ENCODE data around the gene NEK7. TPM values are rescaled to one million over a fixed set of nuclear protein-coding genes. Genes with fewer than 3 reads are reported as not detected.
"Not testable (repeated sequence)": the region's sequence is repeated elsewhere in the genome, so short reads cannot be mapped to it uniquely, and the experiment has no call there.

NEK7 gene
- total RNA-seq, 1 donor from 2014 or later, result 119 TPM

DNA sequence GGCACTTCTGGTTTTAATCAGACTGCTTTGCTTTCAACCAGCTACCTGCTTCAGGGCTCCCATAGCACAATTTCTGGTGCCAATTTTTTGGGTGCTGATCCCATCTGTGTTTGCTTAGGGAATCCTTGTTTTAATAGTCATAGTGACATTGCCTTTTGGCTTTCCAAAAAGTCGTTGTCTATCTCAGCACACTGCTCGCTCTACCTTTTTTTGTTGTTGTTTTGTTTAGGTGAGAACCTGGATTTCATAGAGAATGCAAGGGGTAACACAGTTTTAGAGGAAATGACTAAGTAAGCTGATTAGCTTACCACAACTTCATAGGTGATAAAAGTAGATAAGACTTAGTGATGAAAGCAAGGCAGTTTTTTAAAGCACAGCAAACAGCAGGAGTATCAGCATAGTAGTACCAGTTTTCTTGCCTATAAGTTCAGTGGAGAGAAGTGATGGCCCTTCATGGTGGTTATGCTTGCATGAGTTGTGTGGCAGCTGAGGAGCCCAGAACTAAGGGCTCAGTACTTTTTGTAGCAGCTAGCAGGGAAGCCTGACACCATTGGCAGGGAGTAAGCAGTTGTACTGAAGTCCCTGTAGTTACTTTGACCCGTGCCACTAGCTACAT is 31.3 kb downstream of the NEK7 start:
- DNase-seq (ENCODE audit: low spot score) (no peak), ATAC-seq (no peak)
- intact Hi-C loops (cut with DNase I), result no loop called here

DNA sequence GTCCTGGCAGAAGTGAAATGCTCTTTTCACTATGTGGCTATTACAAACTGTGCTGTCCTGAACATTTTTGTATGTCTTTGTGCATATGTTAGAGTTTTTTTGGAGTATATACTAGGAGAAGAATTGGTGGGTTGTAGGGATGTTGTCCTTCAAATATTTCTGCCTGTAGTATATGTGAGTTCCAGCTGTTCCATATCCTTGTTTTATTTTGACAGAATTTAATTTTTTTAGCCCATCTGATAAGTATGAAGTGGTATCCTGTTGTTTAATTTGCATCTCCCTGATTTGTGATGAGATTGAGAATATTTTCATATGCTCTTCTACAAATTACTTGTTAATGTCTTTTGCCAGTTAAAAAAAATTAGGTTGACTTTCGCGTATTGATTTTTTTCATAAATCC is 34.3 kb downstream of the NEK7 start:
- no peak for DNase-seq (ENCODE audit: low spot score)
- intact Hi-C loops (cut with DNase I), result no loop called here
- no peak for ATAC-seq

DNA sequence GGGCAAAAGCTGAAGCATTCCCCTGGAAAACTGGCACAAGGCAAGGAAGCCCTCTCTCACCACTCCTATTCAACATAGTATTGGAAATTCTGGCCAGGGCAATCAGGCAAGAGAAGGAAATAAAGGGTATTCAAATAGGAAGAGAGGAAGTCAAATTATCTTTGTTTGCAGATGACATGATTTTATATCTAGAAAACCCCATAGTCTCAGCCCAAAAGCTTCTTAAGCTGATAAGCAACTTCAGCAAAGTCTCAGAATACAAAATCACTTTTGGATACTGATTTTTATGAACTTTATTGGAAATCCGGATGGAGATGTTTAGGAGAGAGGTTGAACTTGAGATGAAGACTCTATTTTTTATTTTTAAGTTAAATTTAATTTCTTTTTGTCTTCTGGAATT is 37.1 kb downstream of the NEK7 start:
- ATAC-seq; DNase-seq (ENCODE audit: low spot score); intact Hi-C loops (cut with DNase I): not testable (repeated sequence)

DNA sequence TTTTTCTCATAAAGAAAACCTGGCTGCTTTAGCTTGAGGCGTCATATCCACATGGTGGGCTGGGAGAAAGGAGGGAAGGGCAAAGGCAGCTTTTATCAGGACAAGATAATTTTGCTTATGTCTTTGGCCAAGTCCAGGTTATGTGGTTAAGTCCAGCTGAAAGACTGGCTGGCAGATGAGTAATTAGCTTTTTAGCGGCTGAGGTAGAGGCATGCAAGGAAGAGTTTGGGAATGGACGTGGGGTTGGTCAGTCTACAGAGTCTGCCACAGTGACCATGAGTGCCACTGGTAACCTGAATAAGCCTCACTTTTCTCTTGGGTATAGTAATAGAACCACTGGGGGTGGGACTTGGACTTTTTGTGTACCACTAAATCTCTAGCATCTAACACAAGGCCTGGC is 39.8 kb downstream of the NEK7 start:
- DNase-seq (ENCODE audit: low spot score) (no peak), ATAC-seq (no peak)
- intact Hi-C loops (cut with DNase I), result no loop called here

DNA sequence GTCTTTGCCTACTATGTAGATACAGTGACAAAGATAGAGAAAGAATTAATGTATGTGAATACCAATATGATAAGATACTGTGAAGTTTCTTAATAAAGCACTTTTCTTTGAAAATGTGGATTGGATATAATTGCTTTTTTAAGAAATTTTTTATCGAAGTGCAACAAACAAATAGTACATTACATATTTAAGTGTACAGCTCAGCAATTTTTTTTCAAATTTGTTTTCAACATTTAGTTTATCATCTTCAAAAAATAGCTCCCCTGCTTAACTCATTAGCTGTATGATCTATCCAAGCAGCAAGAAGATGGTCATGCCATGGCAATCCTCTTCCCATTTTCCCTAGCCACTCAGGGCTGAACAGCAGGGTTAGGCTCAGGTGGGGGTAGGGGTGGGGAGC is 40.5 kb downstream of the NEK7 start:
- no peak for ATAC-seq
- DNase-seq (ENCODE audit: low spot score), result no peak
- intact Hi-C loops (cut with DNase I), result no loop called here

- intact Hi-C loops (cut with DNase I), result no loop called here
- ATAC-seq (no peak), DNase-seq (ENCODE audit: low spot score) (no peak)
Measured at GRCh38 chr1:198199105-198199504, 42.3 kb downstream of the NEK7 start.

GRCh38 chr1:198201956-198202784 is 45.4 kb downstream of the NEK7 start:
- no peak for ATAC-seq
- DNase-seq (ENCODE audit: low spot score), result no peak
- intact Hi-C loops (cut with DNase I), result no loop called here

- ATAC-seq, result no peak
- no peak for DNase-seq (ENCODE audit: low spot score)
- intact Hi-C loops (cut with DNase I), result no loop called here
Measured at GRCh38 chr1:198203434-198203833, 46.6 kb downstream of the NEK7 start.

- intact Hi-C loops (cut with DNase I), result no loop called here
- ATAC-seq (no peak), DNase-seq (ENCODE audit: low spot score) (no peak)
Measured at GRCh38 chr1:198205016-198205684, 48.4 kb downstream of the NEK7 start.

DNA sequence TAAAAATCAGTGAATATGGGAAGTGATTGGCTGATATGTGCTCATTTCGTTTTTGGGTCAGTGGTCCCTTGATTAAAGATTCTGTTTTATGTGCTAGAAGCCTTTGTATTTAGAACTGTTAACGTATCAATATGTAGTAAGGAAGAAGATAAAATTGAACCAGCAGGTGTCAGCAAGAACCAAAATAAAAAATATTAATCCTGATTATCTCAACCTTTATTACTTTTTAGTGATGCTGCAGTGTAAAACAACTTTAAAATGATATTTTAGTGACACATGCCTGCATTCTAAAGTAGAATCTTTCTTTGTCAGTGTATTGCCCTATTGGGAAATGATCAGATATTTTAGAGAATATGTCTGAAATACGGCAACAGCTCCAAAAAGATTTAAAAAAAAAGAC is 49.5 kb downstream of the NEK7 start:
- intact Hi-C loops (cut with DNase I), result no loop called here
- ATAC-seq (no peak), DNase-seq (ENCODE audit: low spot score) (no peak)

DNA sequence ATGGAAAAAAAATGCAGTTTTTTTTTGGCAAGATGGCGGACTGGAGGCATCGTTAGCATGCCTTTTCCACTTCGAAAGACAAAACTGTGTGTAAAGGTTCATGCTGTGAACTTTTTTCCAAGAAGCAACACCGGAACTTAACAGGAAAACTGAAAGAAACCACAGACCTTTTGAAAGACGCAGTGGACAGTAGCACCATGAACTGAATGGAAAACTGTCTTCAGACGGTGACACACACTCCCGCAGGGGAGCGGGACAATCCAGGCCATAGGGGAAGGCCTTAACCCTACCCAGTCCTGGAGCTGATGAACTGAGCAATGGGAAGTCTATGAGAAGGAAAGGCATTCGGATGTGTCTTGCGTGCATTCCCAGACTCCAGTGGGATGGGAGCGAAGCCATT is 54.9 kb downstream of the NEK7 start:
- DNase-seq (ENCODE audit: low spot score) (no peak), ATAC-seq (no peak)
- intact Hi-C loops (cut with DNase I), result no loop called here

DNA sequence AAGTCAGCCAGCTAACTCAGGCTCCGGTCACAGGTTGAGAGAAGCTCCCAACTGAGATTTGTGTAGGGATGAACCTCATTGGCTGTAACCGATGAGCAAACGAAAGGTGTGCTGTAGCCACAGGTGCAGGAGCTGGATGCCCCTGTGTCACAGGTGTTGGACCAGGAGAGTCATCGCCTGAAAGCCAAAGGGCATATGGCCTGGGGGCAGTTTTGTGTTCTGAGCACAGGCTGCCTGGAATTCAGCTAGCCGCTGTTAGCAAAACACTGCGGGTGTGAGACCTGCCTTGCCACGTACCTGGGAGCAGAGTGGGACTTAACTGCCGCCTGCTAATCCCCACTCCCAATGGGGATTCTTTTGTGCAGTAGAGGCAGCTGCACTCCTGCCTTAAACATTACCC is 55.3 kb downstream of the NEK7 start:
- ATAC-seq (no peak), DNase-seq (ENCODE audit: low spot score) (no peak)
- intact Hi-C loops (cut with DNase I), result no loop called here

- intact Hi-C loops (cut with DNase I), result no loop called here
- DNase-seq (ENCODE audit: low spot score) (no peak), ATAC-seq (no peak)
Measured at GRCh38 chr1:198212675-198213074, 55.9 kb downstream of the NEK7 start.

DNA sequence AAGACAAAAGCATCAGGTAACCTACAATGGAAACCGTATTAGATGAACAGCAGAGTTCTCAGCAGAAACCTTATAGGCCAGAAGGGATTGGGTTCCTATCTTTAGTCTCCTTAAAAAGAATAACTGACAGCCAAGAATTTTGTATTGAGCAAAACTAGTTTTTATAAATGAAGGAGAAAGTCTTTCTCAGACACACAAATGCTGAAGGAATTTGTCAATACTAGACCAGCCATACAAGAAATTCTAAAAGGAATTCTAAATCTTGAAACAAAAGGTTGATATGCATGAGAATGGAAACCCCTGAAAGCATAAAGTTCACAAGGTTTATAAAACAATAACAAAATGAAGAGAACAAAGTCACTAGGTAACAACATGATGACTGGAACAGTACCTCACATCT is 58.1 kb downstream of the NEK7 start:
- no peak for DNase-seq (ENCODE audit: low spot score)
- ATAC-seq, result no peak
- intact Hi-C loops (cut with DNase I), result no loop called here

DNA sequence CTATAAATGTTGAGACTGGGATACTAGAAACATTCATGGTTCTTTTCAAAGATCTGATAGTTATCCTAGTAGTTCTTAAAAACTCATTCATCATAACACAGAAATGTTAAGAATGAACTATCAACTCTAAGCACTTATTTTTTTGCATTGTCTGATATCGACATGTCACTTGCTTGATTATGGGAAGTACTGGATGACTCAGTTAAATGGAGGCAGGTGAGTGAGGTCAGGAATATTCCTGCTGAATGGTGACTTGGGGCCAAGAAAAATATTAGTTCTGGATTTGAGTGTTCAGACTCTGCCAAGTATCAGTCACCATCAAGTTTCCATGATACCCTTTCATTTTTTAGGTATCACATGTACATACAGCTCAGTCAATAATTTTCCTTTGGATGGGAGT is 63.6 kb downstream of the NEK7 start:
- DNase-seq (ENCODE audit: low spot score), result no peak
- intact Hi-C loops (cut with DNase I), result no loop called here
- ATAC-seq, result peak; percentile 55

DNA sequence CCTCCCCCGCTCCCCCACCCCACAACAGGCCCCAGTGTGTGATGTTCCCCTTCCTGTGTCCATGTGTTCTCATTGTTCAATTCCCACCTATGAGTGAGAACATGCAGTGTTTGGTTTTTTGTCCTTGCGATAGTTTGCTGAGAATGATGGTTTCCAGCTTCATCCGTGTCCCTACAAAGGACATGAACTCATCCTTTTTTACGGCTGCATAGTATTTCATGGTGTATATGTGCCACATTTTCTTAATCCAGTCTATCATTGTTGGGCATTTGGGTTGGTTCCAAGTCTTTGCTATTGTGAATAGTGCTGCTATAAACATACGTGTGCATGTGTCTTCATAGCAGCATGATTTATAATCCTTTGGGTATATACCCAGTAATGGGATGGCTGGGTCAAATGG is 70.2 kb downstream of the NEK7 start:
- ATAC-seq; DNase-seq (ENCODE audit: low spot score); intact Hi-C loops (cut with DNase I): not testable (repeated sequence)

DNA sequence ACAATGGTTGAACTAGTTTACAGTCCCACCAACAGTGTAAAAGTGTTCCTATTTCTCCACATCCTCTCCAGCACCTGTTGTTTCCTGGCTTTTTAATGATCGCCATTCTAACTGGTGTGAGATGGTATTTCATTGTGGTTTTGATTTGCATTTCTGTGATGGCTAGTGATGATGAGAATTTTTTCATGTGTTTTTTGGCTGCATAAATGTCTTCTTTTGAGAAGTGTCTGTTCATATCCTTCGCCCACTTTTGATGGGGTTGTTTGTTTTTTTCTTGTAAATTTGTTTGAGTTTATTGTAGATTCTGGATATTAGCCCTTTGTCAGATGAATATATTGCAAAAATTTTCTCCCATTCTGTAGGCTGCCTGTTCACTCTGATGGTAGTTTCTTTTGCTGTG is 70.7 kb downstream of the NEK7 start:
- ATAC-seq; DNase-seq (ENCODE audit: low spot score); intact Hi-C loops (cut with DNase I): not testable (repeated sequence)

GRCh38 chr1:198228925-198229324 is 72.1 kb downstream of the NEK7 start:
- ATAC-seq, result no peak
- DNase-seq (ENCODE audit: low spot score), result no peak

DNA sequence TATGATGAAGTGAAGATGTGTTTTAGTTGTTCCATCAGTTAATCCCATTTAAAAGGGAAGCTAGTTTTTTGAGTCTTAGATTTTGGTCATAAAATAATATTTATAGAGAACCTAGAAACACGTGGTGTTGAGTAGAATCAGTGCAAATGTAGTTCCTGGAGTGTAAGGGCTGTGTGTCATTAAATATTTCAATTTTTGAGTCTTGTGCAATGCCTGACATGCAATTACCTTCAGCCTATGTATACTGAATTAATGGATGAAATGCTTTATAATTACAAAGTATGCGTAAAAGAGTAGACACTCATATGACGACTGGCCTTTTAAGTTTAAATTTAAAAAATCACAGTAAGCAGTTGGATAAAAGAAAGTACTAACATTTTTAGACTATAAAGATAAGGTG is 75.0 kb downstream of the NEK7 start:
- no peak for DNase-seq (ENCODE audit: low spot score)
- intact Hi-C loops (cut with DNase I), result no loop called here
- ATAC-seq, result no peak

More at GRCh38 chr1:198228925-198229324, 72.1 kb downstream of the NEK7 start:
- intact Hi-C loops (cut with DNase I), result no loop called here

DNA sequence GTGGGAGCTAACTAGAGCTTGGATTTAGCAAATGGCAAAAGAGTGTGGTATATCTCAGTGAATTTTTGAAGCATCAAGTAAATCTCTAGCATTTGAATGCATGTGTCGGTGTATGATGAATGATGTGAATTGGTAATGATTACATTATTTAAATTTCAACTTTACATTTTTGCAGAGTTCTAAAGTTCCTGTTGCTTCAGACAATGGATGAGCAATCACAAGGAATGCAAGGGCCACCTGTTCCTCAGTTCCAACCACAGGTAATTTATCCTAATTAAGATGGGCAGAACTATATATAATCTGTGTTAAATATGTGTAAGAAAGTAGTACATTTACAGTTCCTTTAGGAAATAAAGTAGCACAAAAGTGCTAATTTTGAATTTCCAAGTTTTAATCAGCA is 75.6 kb downstream of the NEK7 start:
- ATAC-seq (no peak), DNase-seq (ENCODE audit: low spot score) (no peak)
- intact Hi-C loops (cut with DNase I), result no loop called here

Data from sciatic nerve (tissue), 2 donors.